Spinal cord (tissue), 10 donors: ENCODE measurements around the gene FHAD1. TPM values are rescaled to one million over a fixed set of nuclear protein-coding genes. Genes with fewer than 3 reads are reported as not detected.
"Not testable (repeated sequence)": the region's sequence is repeated elsewhere in the genome, so short reads cannot be mapped to it uniquely, and the experiment has no call there.

ENCODE experiments used
- DNase-seq, 6 donors: peaks; one replicate each; pipeline versions ENCODE4 v3.0.0 to v3.0.0-alpha.2; 2013 to 2015; ENCODE audit warnings: low spot score in 6 of 6, low read depth in 4 of 6
- H3K27ac ChIP-seq: one replicate; pipeline ENCODE4 v1.5.1; 2013; ENCODE audit warnings: low read depth, low read length, control low read depth
- H3K27me3 ChIP-seq: one replicate; pipeline ENCODE4 v1.6.1; 2013; ENCODE audit warnings: low read length; ENCODE audit not compliant: control insufficient read depth, insufficient read depth
- H3K36me3 ChIP-seq: one replicate; pipeline ENCODE4 v1.6.1; 2013; ENCODE audit warnings: low read length; ENCODE audit not compliant: control insufficient read depth, insufficient read depth
- H3K4me1 ChIP-seq: one replicate; pipeline ENCODE4 v1.6.1; 2013; ENCODE audit warnings: low read length; ENCODE audit not compliant: control insufficient read depth, insufficient read depth
- H3K4me3 ChIP-seq: one replicate; pipeline ENCODE4 v1.5.1; 2013; ENCODE audit warnings: low read depth, low read length, control low read depth
- H3K9me3 ChIP-seq: one replicate; pipeline ENCODE4 v1.6.1; 2013; ENCODE audit warnings: low read length; ENCODE audit not compliant: control insufficient read depth, insufficient read depth
- WGBS: methylation state at CpG from one replicate; pipeline ENCODE4 v1.1.5; 2013; ENCODE audit warnings: missing lambda C conversion rate; ENCODE audit not compliant: insufficient coverage; 5-methylcytosine and 5-hydroxymethylcytosine counted together
- polyA plus RNA-seq, 2 donors: library from polyadenylated mRNA; unstranded; fragments of 120-200 nt; gene quantifications; one replicate each; pipeline ENCODE4 v1.2.1, GENCODE V29; 2013; ENCODE audit not compliant: insufficient read length in 2 of 2
- total RNA-seq, 2 donors: library from RNA; depleted of rRNA in 1 of 2; stranded (reverse); fragments of 120-200 nt in 1 of 2; fragments of >200 nt in 1 of 2; gene quantifications; one replicate each; pipeline versions ENCODE4 v1.2.3 to v1.2.4, GENCODE V29; 2013 to 2014
- donor health status: healthy.

FHAD1 gene
- total and polyA plus RNA-seq, 4 donors, result 3.1 to 9.9 (median 7.7) TPM

- H3K4me3 ChIP-seq, result no peak overlapping the region
- no peaks in the 10 kb centered on the region for H3K9me3 ChIP-seq
- WGBS, result no CpG with 5 or more reads among the region's 3 CpGs
- no peak for DNase-seq
- H3K27ac ChIP-seq, result peak overlapping the region; percentile 84
- peaks cover 3% of the 10 kb centered on the region for H3K36me3 ChIP-seq
- peaks cover 3% of the 10 kb centered on the region for H3K27me3 ChIP-seq
- peaks cover 47% of the 10 kb centered on the region for H3K4me1 ChIP-seq
These were observed 138.4 kb downstream of the FHAD1 start for GRCh38 chr1:15385420-15385819.

GRCh38 chr1:15386164-15386749 lies 139.2 kb downstream of the FHAD1 start:
- Histone ChIP-seq H3K9me3 (no peaks in the 10 kb centered on the region), H3K4me3 (no peak overlapping the region), H3K27ac (peak overlapping the region; percentile 84), H3K4me1 (peaks cover 47% of the 10 kb centered on the region), H3K27me3 (peaks cover 3% of the 10 kb centered on the region), H3K36me3 (peaks cover 3% of the 10 kb centered on the region)
- 3% methylated on average over 16 of the region's 17 CpGs for WGBS
- peak in 5 of 6 donors; percentile 59 to 93 (median 79) for DNase-seq

DNA sequence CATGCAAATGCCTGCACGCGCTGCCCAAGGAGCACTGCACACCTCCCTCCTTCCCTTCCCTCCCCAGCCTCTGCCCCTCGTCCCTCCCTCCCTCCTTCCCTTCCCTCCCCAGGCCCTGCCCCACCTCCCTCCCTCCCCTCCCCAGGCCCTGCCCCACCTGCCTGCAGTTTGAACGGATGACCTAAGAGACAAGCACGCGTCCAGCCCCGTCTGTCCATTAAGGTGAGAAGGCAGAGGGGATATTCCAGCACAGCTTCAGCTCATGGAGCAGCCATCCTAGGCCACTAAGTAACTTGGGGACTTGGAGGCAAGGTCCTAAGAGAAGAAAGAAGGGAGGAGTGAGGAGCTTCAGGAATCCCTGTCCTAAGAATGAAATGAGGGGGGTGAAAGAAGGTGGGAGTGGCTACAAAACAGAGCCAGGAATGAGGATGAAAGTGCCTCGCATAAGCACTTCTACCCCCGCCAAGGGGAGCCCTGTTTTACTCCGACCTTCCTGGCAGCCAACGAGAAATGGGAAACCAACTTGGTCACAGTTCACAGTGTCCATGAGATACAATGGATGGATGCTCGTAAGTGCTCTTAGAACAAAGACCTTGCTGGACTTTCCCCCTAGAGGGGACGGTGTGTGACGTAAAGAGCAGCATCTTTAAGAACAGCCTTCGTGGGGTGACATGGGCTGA lies 141.3 kb downstream of the FHAD1 start:
- Histone ChIP-seq H3K27ac (no peak overlapping the region), H3K27me3 (peaks cover 3% of the 10 kb centered on the region), H3K4me3 (no peak overlapping the region), H3K9me3 (no peaks in the 10 kb centered on the region), H3K36me3 (no peaks in the 10 kb centered on the region), H3K4me1 (peaks cover 39% of the 10 kb centered on the region)
- DNase-seq, result no peak
- WGBS, result 72% methylated on average over 10 of the region's 15 CpGs

DNA sequence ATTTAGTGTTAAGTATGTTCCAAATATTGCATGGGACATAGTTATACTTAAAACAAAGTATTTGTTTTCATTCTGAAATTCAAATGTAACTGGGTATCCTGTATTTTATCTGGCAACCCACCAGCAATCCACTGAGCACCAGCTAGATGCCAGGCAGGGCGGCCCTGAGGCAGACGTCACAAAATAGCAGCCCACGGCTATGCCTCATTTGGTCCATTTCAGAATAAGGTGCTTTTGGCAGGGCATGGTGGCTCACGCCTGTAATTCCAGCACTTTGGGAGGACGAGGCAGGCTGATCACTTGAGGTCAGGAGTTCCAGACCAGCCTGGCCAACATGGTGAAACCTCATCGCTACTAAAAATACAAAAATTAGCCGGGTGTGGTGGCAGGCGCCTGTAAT lies 142.8 kb downstream of the FHAD1 start:
- not testable (repeated sequence) for H3K27ac ChIP-seq, H3K36me3 ChIP-seq, DNase-seq, H3K9me3 ChIP-seq, H3K27me3 ChIP-seq, H3K4me3 ChIP-seq
- peaks cover 24% of the 10 kb centered on the region for H3K4me1 ChIP-seq
- WGBS, result 82% methylated on average over 6 of the region's 8 CpGs

- Histone ChIP-seq H3K27ac (no peak overlapping the region), H3K4me1 (peaks cover 18% of the 10 kb centered on the region), H3K27me3 (no peaks in the 10 kb centered on the region), H3K36me3 (no peaks in the 10 kb centered on the region), H3K4me3 (no peak overlapping the region), H3K9me3 (no peaks in the 10 kb centered on the region)
- DNase-seq, result no peak
- WGBS, result 90% methylated on average over 8 of the region's 8 CpGs
These were observed 143.6 kb downstream of the FHAD1 start for GRCh38 chr1:15390667-15391066.

GRCh38 chr1:15391366-15391765 lies 144.3 kb downstream of the FHAD1 start:
- peak in 1 of 6 donors; percentile 19 for DNase-seq
- Histone ChIP-seq H3K27me3 (no peaks in the 10 kb centered on the region), H3K27ac (no peak overlapping the region), H3K4me3 (no peak overlapping the region), H3K9me3 (no peaks in the 10 kb centered on the region), H3K4me1 (peaks cover 11% of the 10 kb centered on the region), H3K36me3 (no peaks in the 10 kb centered on the region)
- WGBS, result 67% methylated on average over 4 of the region's 4 CpGs

GRCh38 chr1:15393475-15394257 lies 146.6 kb downstream of the FHAD1 start:
- no peak for DNase-seq
- no peaks in the 10 kb centered on the region for H3K9me3 ChIP-seq
- H3K4me3 ChIP-seq, result no peak overlapping the region
- H3K27ac ChIP-seq, result no peak overlapping the region
- no peaks in the 10 kb centered on the region for H3K27me3 ChIP-seq
- no peaks in the 10 kb centered on the region for H3K4me1 ChIP-seq
- H3K36me3 ChIP-seq, result no peaks in the 10 kb centered on the region
- WGBS, result 61% methylated on average over 9 of the region's 9 CpGs

GRCh38 chr1:15394258-15394690 lies 147.3 kb downstream of the FHAD1 start:
- Histone ChIP-seq H3K36me3 (no peaks in the 10 kb centered on the region), H3K9me3 (no peaks in the 10 kb centered on the region), H3K27me3 (no peaks in the 10 kb centered on the region), H3K4me3 (no peak overlapping the region), H3K4me1 (no peaks in the 10 kb centered on the region), H3K27ac (no peak overlapping the region)
- no peak for DNase-seq
- 0% methylated on average over 1 of the region's 3 CpGs for WGBS

- H3K27ac ChIP-seq, result no peak overlapping the region
- peaks cover 5% of the 10 kb centered on the region for H3K9me3 ChIP-seq
- no peaks in the 10 kb centered on the region for H3K4me1 ChIP-seq
- no CpG with 5 or more reads among the region's 2 CpGs for WGBS
- H3K27me3 ChIP-seq, result no peaks in the 10 kb centered on the region
- DNase-seq, result no peak
- no peaks in the 10 kb centered on the region for H3K36me3 ChIP-seq
- no peak overlapping the region for H3K4me3 ChIP-seq
These were observed 150.2 kb downstream of the FHAD1 start for GRCh38 chr1:15397236-15397635.
